Measurements from ENCODE around the gene ZNF25. TPM values are rescaled to one million over a fixed set of nuclear protein-coding genes. Genes with fewer than 3 reads are reported as not detected.
A peak's percentile ranks its signal among the peaks of the same experiment; 100 is the strongest.

Gene ZNF25
- total RNA-seq, 2 experiments from 2014 or later, result 2.2 to 3.2 TPM

DNA sequence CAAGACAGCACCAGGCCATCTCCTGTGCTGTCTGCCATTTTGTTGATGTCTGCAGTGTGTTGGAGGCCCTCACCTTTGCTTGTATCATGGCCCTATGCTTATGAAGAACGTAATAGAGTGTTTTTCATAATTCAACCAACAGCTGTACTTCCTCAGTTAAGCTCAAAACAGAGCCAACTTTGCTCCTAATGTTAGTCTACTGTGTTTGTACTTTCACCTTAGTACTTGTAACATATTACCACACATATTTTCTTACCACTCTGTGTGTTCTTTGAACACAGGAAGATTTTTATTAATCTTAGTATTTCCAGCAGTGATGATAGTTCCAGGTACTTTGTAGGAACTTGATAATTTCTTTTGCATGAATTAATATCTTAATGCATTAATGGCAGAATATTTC lies 39.9 kb upstream of the ZNF25 start:
- CTCF ChIA-PET (ENCODE audit: unreplicated experiment), result no interaction called here
- POLR2A ChIA-PET, result no interaction called here
- DNase-seq (ENCODE audit: low spot score), result no peak
- Histone ChIP-seq H3K4me1 (ENCODE audit: insufficient read depth, low read length, poor library complexity, severe bottlenecking) (peaks cover 8% of the 10 kb centered on the region), H4K20me1 (ENCODE audit: insufficient read depth, low read length) (no peaks in the 10 kb centered on the region), H3K36me3 (ENCODE audit: insufficient read depth, low read length) (peaks cover 95% of the 10 kb centered on the region), H3K4me3 (ENCODE audit: low read depth, low read length, poor library complexity, severe bottlenecking) (no peak overlapping the region), H3K9me2 (ENCODE audit: insufficient read depth, low read length) (no peaks in the 10 kb centered on the region), H3K79me2 (ENCODE audit: insufficient read depth, low read depth, low read length) (peaks cover 48% of the 10 kb centered on the region), H2AFZ (ENCODE audit: low read length) (no peak overlapping the region), H3K27ac (ENCODE audit: low read depth, low read length, poor library complexity, severe bottlenecking) (no peak overlapping the region), H3K4me2 (ENCODE audit: low read length) (no peak overlapping the region), H3K9me3 (ENCODE audit: low read length) (peaks cover 19% of the 10 kb centered on the region; the same call in 1 of the 2 replicates)
- no TSS peak for BruUV-seq (replicated peaks)
- no peak for TF ChIP-seq EZH2phosphoT487 (IDR thresholded peaks at IDR 0.05; ENCODE audit: borderline replicate concordance, low read depth, low read length)
- TF ChIP-seq CTCF (conservative IDR thresholded peaks at IDR 0.05; ENCODE audit: low read length), result no peak
- intact Hi-C loops (cut with micrococcal nuclease; ENCODE audit: unreplicated experiment), result no loop called here

DNA sequence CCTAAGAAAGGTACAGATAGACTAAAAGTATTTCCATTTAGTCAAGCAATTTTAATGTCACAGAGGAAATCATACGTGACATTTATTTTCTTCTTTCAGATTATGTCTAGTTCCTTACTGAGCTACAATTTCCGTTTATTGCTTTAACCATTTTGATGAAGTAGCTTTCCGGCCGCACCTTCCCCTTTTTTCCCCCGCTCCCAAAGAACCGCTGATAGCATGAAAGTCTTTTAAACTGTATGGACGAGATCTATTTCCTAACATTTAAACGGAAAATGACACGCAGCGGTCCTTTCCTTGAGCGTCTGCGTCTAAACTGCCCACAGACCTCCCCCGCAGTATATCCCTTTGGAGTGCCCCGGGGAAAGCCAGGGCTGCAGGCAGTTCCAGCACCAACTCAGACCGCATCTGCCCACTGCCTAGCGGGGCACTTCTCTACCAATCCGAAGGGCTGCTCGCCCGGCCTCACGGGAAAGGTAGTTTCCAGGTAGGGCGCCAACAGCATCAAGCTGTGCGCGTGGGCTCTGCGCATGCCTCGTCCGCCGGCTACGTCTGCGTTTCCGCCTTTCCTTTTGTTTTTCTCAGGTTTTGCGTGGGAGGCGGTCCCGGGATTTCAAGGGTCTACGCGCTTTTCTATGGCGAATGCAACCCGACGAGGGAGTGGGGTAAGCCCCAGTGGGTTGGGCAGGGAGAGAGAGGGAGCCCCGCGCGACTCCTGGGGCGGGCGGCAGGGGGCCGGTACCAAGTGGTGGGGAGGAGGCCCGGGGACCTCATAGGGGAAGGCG lies 33.9 kb upstream of the ZNF25 start, which contains the start of gene ZNF33A:
TSS of gene ZNF33A (plus strand) at position 557 of the 785 bp plus-strand sequence. CDS start 1,667 bp downstream, outside the sequence.
- Histone ChIP-seq H3K4me3 (ENCODE audit: low read depth, low read length, poor library complexity, severe bottlenecking) (peak within 1 kb of the TSS; percentile 75), H4K20me1 (ENCODE audit: insufficient read depth, low read length) (no peaks in the 10 kb centered on the region), H3K36me3 (ENCODE audit: insufficient read depth, low read length) (peaks cover 37% of the 10 kb centered on the region), H2AFZ (ENCODE audit: low read length) (peak within 1 kb of the TSS; percentile 81), H3K4me2 (ENCODE audit: low read length) (peak within 1 kb of the TSS; percentile 98), H3K27ac (ENCODE audit: low read depth, low read length, poor library complexity, severe bottlenecking) (peak within 1 kb of the TSS; percentile 83), H3K79me2 (ENCODE audit: insufficient read depth, low read depth, low read length) (peaks cover 42% of the 10 kb centered on the region), H3K9me3 (ENCODE audit: low read length) (peaks cover 10% of the 10 kb centered on the region; the same call in 1 of the 2 replicates), H3K4me1 (ENCODE audit: insufficient read depth, low read length, poor library complexity, severe bottlenecking) (peaks cover 17% of the 10 kb centered on the region), H3K9me2 (ENCODE audit: insufficient read depth, low read length) (no peaks in the 10 kb centered on the region)
- peak; percentile 96 for DNase-seq (ENCODE audit: low spot score)
- ChIA-PET POLR2A (interaction anchor here (0.7 to 1.3 kb wide), 5 partner anchors 8 to 144 kb away, joined by 3 to 7 read pairs (median 4); partner anchors contain the start of gene ZNF37A), CTCF (ENCODE audit: unreplicated experiment) (no interaction called here)
- intact Hi-C loops (cut with micrococcal nuclease; ENCODE audit: unreplicated experiment), result loop anchor here (1.0 to 2.0 kb wide), 3 partner anchors 14 to 154 kb away; partner anchors contain the start of genes ZNF248 and ZNF25
- no TSS peak for BruUV-seq (replicated peaks)
- TF ChIP-seq CTCF (conservative IDR thresholded peaks at IDR 0.05; ENCODE audit: low read length), result no peak
- no peak for TF ChIP-seq EZH2phosphoT487 (IDR thresholded peaks at IDR 0.05; ENCODE audit: borderline replicate concordance, low read depth, low read length)
